ENCODE data around the gene OR2H2.

OR2H2 gene

DNA sequence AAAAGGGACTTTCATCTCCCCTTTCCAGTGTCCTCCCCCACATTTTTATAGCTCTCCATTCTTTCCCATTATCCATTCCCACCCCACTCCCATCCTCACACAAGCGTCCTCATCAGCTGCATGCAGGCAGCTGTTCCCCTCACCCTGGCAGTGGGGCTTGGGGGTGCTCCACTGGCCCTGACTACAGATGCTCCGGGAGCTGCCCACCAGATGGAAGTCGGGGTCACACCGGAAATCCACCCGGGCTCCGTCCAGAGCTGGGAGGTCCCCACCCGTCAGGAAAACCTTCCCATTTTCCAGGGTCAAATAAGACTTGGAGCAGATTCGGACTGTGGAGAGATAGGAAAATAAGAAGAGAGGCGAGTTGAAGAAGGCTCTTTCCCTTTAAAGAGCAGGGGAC, 45.4 kb downstream of the OR2H2 start:
- Mint-ChIP-seq H3K4me1 (ENCODE audit: low read depth) (peaks cover 38% of the 10 kb centered on the region), H3K36me3 (ENCODE audit: low read depth) (peaks cover 9% of the 10 kb centered on the region), H3K27ac (no peak overlapping the region), H3K4me3 (peak overlapping the region; percentile 19), H3K9me3 (no peaks in the 10 kb centered on the region), H3K27me3 (ENCODE audit: low read depth) (peaks cover 64% of the 10 kb centered on the region)

DNA sequence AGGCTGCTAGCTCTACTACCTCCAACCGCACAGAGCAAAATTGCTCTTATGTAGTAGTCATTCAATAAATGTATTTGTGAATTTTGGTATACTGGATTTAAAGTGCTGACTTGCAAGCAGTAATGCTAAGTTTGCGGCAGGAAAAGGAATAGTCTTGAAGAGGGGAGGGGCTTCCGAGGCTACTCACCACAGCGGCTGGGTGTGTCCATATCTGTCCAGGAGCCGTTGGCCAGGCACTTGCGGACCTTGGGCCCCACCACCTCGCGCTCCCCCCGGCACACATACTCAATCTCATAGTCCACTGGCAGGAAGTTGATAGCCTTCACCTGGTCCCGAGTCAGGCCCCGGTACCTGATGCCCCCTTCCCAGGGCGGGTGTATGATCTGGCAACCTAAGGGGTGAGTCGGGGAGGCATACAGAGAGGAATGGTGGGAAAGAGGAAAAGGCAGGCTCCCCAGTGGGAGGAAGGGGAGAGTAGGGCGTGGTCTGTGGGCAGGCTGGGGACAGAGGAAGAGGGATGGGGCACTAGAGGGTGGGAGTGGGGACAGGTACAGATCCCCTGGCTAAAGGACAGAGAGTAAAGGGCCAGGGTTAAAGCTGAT, 46.4 kb downstream of the OR2H2 start:
- Mint-ChIP-seq H3K27ac (no peak overlapping the region), H3K36me3 (ENCODE audit: low read depth) (peaks cover 9% of the 10 kb centered on the region), H3K27me3 (ENCODE audit: low read depth) (peaks cover 64% of the 10 kb centered on the region), H3K9me3 (no peaks in the 10 kb centered on the region), H3K4me3 (peak overlapping the region; percentile 97), H3K4me1 (ENCODE audit: low read depth) (peaks cover 38% of the 10 kb centered on the region)

DNA sequence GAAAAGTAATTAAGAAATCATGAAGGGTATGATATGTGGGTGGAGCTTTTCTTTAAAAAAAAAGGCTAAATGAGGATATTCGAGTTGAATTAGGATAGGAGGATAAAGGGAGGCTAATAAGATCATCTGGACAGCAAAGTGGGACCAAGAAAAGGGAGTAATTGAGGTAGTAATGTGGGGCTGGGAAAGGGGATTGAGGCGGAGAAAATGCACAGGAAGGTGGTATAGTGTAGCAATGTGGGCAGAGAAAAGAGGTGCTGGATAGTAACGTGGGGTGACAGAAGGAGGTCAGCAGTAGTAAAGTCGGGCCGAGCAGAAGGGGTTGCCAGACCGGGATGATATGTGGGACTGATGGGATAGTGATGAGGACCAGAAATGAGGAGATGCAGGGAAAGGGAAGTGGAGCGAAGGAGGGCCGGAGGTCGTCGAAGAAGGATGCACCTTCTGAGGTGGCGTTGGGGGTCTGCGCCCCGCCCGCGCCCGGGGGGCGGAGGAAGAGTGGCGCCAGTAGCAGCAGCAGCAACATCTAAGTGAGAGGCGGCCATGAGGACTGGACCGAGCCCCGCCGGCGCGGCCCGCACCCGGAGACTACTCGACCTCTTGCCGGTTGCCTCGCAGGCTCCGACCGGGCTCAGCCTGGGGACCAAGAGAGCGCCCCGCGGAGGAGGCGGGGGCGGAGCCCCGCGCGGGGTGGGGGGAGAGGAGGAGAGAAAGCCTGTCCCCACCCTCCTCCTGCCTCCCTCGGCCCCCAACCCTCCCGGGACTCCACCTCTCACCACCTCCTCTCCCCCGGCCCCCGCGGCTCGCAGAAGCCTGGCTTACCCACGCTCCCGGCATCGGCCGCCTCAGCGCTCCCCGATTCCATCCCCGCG, 47.2 kb downstream of the OR2H2 start:
- Mint-ChIP-seq H3K27ac (peak overlapping the region; percentile 78), H3K36me3 (ENCODE audit: low read depth) (peaks cover 9% of the 10 kb centered on the region), H3K4me1 (ENCODE audit: low read depth) (peaks cover 38% of the 10 kb centered on the region), H3K4me3 (peak overlapping the region; percentile 97), H3K9me3 (no peaks in the 10 kb centered on the region), H3K27me3 (ENCODE audit: low read depth) (peaks cover 59% of the 10 kb centered on the region)

DNA sequence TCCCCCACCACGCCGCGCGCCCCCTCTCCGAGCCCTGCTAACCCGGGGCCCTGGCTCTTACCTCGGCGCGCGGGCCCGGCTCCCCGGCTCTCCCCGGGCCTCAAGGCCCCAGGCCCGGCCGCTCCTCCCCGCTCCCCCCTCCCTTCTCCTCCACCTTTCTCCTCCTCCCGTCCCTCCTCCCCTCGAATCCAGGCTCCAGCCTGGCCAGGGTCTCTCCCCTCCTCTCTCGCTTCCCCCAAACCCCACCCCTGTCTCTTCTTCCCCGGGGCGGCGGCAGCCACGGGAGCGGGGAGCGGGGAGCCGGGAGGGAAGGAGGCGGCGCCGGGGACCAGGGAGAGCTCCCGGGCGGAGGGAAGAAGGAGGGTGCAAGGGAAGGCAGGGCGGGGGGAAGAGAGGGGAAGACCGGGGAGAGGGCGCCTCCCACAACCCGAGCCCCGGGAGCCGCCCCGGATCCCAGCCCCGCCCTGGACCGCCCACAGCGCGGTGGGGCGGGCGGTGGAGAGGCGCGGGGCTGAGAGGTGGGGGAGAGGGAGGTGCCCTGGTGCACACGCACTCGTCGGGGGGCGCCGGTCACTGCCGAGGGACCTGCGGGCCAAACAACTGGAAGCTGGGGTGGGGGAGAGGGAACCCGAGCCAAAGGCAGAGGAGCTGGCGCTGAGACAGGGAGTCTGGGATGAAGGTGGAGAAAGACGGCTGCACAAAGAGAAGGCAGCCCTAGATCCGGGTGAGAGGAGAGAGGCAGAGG, 48.0 kb downstream of the OR2H2 start, which contains the start of gene GABBR1:
Gene GABBR1, minus strand, starts transcription at position 395 of the 745 bp plus-strand sequence. CDS start 798 bp downstream, outside the sequence.
- Mint-ChIP-seq H3K4me1 (ENCODE audit: low read depth) (peaks cover 38% of the 10 kb centered on the region), H3K27ac (peak within 1 kb of the TSS; percentile 78), H3K9me3 (no peaks in the 10 kb centered on the region), H3K4me3 (peak within 1 kb of the TSS; percentile 97), H3K36me3 (ENCODE audit: low read depth) (peaks cover 9% of the 10 kb centered on the region), H3K27me3 (ENCODE audit: low read depth) (peaks cover 60% of the 10 kb centered on the region)

DNA sequence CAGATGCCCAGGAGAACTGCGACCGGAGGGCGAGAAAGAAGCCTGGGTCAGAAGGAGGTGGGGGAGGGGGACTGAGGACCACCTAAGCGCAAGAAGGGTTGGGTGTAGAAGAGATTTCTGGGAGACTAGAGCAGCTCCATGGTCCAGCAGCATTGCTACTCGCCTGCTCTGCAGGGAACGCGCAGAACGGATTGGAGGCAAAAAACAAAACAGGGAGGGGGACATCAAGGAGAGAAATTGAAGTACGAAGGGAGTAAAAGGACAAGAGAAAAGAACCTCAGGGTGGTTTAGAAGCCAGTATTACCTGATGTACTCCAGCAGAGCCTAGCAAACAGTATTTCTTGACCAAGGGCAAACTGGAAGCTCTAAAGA, 48.6 kb downstream of the OR2H2 start:
- H3K27ac Mint-ChIP-seq: peak overlapping the region; percentile 37
- H3K36me3 Mint-ChIP-seq (ENCODE audit: low read depth): peaks cover 9% of the 10 kb centered on the region
- peak overlapping the region; percentile 78 for H3K4me3 Mint-ChIP-seq
- peaks cover 55% of the 10 kb centered on the region for H3K27me3 Mint-ChIP-seq (ENCODE audit: low read depth)
- H3K4me1 Mint-ChIP-seq (ENCODE audit: low read depth): peaks cover 35% of the 10 kb centered on the region
- no peaks in the 10 kb centered on the region for H3K9me3 Mint-ChIP-seq

DNA sequence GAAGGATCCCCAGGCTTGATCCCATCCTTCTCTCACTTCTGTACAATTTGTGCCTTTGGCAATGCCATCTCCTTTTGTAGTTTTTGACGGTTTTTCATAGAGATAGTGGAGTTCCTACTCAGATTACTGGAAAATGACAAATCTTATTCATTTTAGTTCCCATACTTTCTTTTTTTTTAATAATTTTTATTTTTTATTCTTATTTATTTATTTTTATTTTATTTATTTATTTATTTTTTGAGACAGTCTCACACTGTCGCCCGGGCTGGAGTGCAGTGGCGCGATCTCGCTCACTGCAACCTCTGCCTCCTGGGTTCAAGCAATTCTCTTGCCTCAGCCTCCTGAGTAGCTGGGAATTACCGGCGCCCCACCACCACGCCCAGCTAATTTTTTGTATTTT, 52.3 kb downstream of the OR2H2 start:
- peaks cover 25% of the 10 kb centered on the region for H3K27me3 Mint-ChIP-seq (ENCODE audit: low read depth)
- no peak overlapping the region for H3K27ac Mint-ChIP-seq
- no peaks in the 10 kb centered on the region for H3K36me3 Mint-ChIP-seq (ENCODE audit: low read depth)
- peaks cover 18% of the 10 kb centered on the region for H3K4me1 Mint-ChIP-seq (ENCODE audit: low read depth)
- no peaks in the 10 kb centered on the region for H3K9me3 Mint-ChIP-seq
- H3K4me3 Mint-ChIP-seq: no peak overlapping the region
